Liver (tissue), 9 donors: ENCODE results near the gene ASIC5. TPM values are rescaled to one million over a fixed set of nuclear protein-coding genes. Genes with fewer than 3 reads are reported as not detected.
"Not testable (repeated sequence)": the region's sequence is repeated elsewhere in the genome, so short reads cannot be mapped to it uniquely, and the experiment has no call there.

Experiments used
- DNase-seq: peaks from one replicate; pipeline ENCODE4 v3.0.0-alpha.2; 2017; ENCODE audit warnings: low spot score
- H3K27ac ChIP-seq, 2 donors: one replicate each; pipeline ENCODE4 v1.7.0; 2013; ENCODE audit warnings: inconsistent platforms in 2 of 2, low read length in 2 of 2, control low read depth in 1 of 2, low read depth in 1 of 2, mild to moderate bottlenecking in 1 of 2
- H3K27me3 ChIP-seq, 4 donors: one replicate each; pipeline versions ENCODE4 v1.6.1 to v1.7.0; 2013; ENCODE audit warnings: low read length in 3 of 4, inconsistent platforms in 1 of 4, mild to moderate bottlenecking in 1 of 4, moderate library complexity in 1 of 4; ENCODE audit not compliant: control insufficient read depth in 4 of 4, insufficient read depth in 4 of 4
- H3K36me3 ChIP-seq, 4 donors: one replicate each; pipeline versions ENCODE4 v1.6.1 to v1.7.0; 2013; ENCODE audit warnings: low read length in 3 of 4, mild to moderate bottlenecking in 3 of 4, low read depth in 1 of 4, moderate library complexity in 1 of 4; ENCODE audit not compliant: control insufficient read depth in 4 of 4, insufficient read depth in 3 of 4
- H3K4me1 ChIP-seq, 4 donors: one replicate each; pipeline versions ENCODE4 v1.6.1 to v1.7.0; 2013; ENCODE audit warnings: low read length in 3 of 4, mild to moderate bottlenecking in 3 of 4, moderate library complexity in 1 of 4; ENCODE audit not compliant: control insufficient read depth in 4 of 4, insufficient read depth in 4 of 4
- H3K4me3 ChIP-seq, 3 donors: one replicate each; pipeline versions ENCODE4 v1.6.1 to v1.7.0; 2013; ENCODE audit warnings: low read length in 3 of 3, control low read depth in 1 of 3, low read depth in 1 of 3, mild to moderate bottlenecking in 1 of 3
- H3K9ac ChIP-seq, 2 donors: one replicate each; pipeline ENCODE4 v1.7.0; 2013; ENCODE audit warnings: low read length in 2 of 2, mild to moderate bottlenecking in 2 of 2, moderate library complexity in 2 of 2, control low read depth in 1 of 2, low read depth in 1 of 2
- H3K9me3 ChIP-seq, 4 donors: one replicate each; pipeline versions ENCODE4 v1.6.1 to v1.7.0; 2013; ENCODE audit warnings: low read length in 3 of 4; ENCODE audit not compliant: control insufficient read depth in 4 of 4
- ATF3 ChIP-seq: IDR thresholded peaks from 2 replicates; pipeline ENCODE4 v1.6.1; 2016; ENCODE audit warnings: antibody characterized with exemption
- EGR1 ChIP-seq, 2 donors: IDR thresholded peaks; 2 replicates each; pipeline ENCODE4 v1.6.1; 2016 to 2018; ENCODE audit warnings: antibody characterized with exemption in 2 of 2, low read depth in 2 of 2
- FOXA1 ChIP-seq: IDR thresholded peaks from 2 replicates; pipeline ENCODE4 v1.6.1; 2016; ENCODE audit warnings: antibody characterized with exemption
- FOXA2 ChIP-seq: IDR thresholded peaks from 2 replicates; pipeline ENCODE4 v1.6.1; 2016; ENCODE audit warnings: antibody characterized with exemption
- GABPA ChIP-seq, 2 donors: IDR thresholded peaks in 1 of 2; conservative IDR thresholded peaks in 1 of 2; 2 replicates each; pipeline ENCODE4 v1.6.1; 2016; ENCODE audit warnings: antibody characterized with exemption in 2 of 2, mild to moderate bottlenecking in 1 of 2, moderate library complexity in 1 of 2
- HNF4A ChIP-seq, 2 donors: conservative IDR thresholded peaks; 2 replicates each; pipeline ENCODE4 v1.6.1; 2016; ENCODE audit warnings: antibody characterized with exemption in 2 of 2, mild to moderate bottlenecking in 2 of 2
- HNF4G ChIP-seq: IDR thresholded peaks from 2 replicates; pipeline ENCODE4 v1.6.1; 2016; ENCODE audit warnings: antibody characterized with exemption
- JUND ChIP-seq, 2 donors: IDR thresholded peaks; 2 replicates each; pipeline ENCODE4 v1.6.1; 2016; ENCODE audit warnings: antibody characterized with exemption in 2 of 2
- MAX ChIP-seq: IDR thresholded peaks from 2 replicates; pipeline ENCODE4 v1.6.1; 2016; ENCODE audit warnings: antibody characterized with exemption
- NR2F2 ChIP-seq: IDR thresholded peaks from 2 replicates; pipeline ENCODE4 v1.6.1; 2016; ENCODE audit warnings: antibody characterized with exemption
- REST ChIP-seq: IDR thresholded peaks from 2 replicates; pipeline ENCODE4 v1.6.1; 2016; ENCODE audit warnings: antibody characterized with exemption, mild to moderate bottlenecking
- RXRA ChIP-seq, 2 donors: IDR thresholded peaks; 2 replicates each; pipeline ENCODE4 v1.6.1; 2017 to 2018; ENCODE audit warnings: antibody characterized with exemption in 2 of 2, mild to moderate bottlenecking in 1 of 2
- SP1 ChIP-seq: IDR thresholded peaks from 2 replicates; pipeline ENCODE4 v1.6.1; 2018; ENCODE audit warnings: antibody characterized with exemption, mild to moderate bottlenecking
- YY1 ChIP-seq: IDR thresholded peaks from 2 replicates; pipeline ENCODE4 v1.6.1; 2016; ENCODE audit warnings: antibody characterized with exemption, mild to moderate bottlenecking
- WGBS: extraction: QIAGEN DNeasy Blood & Tissue Kit; methylation state at CpG from one replicate; pipeline ENCODE4 v1.1.7; 2013; 5-methylcytosine and 5-hydroxymethylcytosine counted together
- polyA plus RNA-seq, 2 donors: library from polyadenylated mRNA; stranded (reverse) in 1 of 2; unstranded in 1 of 2; fragments of 200-250 nt in 1 of 2; fragments of >200 nt in 1 of 2; fragmentation: Nextera tagmentation in 1 of 2; extraction: Ambion mirVana in 1 of 2; gene quantifications; one replicate each; pipeline versions ENCODE4 v1.2.1 to v1.2.3, GENCODE V29; 2013 to 2015
- total RNA-seq, 2 donors: library from RNA; depleted of rRNA; stranded (reverse); fragments of >200 nt; gene quantifications; one replicate each; pipeline ENCODE4 v1.2.3, GENCODE V29; 2014
- TF ChIP-seq, protein P1 (sequence below): IDR thresholded peaks from 2 replicates; pipeline ENCODE4 v1.6.1; 2016; ENCODE audit warnings: antibody characterized with exemption
- TF ChIP-seq, protein P2 (sequence below): fragments of 150-350 bp; IDR thresholded peaks from 2 replicates; pipeline ENCODE4 v1.5.1; 2017; ENCODE audit warnings: improper control_type of control experiment, low read depth, low read length; ENCODE audit not compliant: missing input control
- donor health status: healthy.
- donor health status: healthy.
- donor health status: healthy.
- donor health status: healthy.
- donor health status: healthy.

ASIC5 gene
- total and polyA plus RNA-seq, 4 donors: not detected

DNA sequence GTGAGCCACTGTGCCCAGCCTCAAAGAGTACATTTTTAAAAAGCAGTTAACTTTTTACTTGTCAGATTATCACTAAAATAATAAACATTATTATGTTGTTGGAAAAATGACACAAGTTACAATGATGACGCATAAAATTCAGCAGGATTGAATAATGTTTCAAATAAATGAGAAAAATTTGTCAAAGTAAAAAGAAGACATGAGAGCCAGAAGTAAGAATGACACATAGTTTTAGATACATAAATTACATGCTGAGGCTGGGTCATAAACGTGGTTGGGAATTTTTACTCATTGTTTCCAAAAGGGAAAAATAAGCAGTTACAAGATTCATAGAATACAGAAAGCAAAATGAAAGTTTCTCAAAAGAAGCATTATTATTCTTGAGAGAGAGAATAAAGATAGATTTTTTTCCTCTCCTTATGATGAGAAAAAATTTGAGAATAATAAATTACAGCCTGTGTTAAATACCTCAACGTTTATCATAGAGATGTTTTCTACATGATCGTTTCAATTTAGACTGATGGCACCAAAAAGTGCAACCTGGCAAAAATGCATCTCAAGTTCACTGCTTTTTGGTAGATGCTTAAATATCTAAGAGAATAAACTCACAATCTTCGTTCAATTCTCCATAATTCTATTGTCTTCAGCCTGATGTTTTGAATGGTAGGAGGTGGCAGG is 66.8 kb downstream of the ASIC5 start:
- H3K4me1 ChIP-seq: peaks cover 0 to 8% (median 5%) of the 10 kb centered on the region in 4 donors
- 87% methylated on average over 5 of the region's 5 CpGs for WGBS
- no peak overlapping the region for H3K9ac ChIP-seq
- H3K4me3 ChIP-seq: no peak overlapping the region
- TF ChIP-seq YY1 (no peak), FOXA1 (no peak), MAX (no peak), HNF4A (conservative IDR thresholded peaks at IDR 0.05) (no peak), SP1 (no peak), FOXA2 (no peak), HNF4G (no peak), JUND (IDR thresholded peaks at IDR 0.05) (no peak), NR2F2 (no peak), REST (no peak), GABPA (IDR thresholded peaks at IDR 0.05 in 1 of 2, conservative IDR thresholded peaks at IDR 0.05 in 1 of 2) (no peak), ATF3 (no peak), RXRA (IDR thresholded peaks at IDR 0.05) (no peak), EGR1 (IDR thresholded peaks at IDR 0.05; ENCODE audit: low read depth in 2 of 2) (no peak)
- TF ChIP-seq, protein P1, sequence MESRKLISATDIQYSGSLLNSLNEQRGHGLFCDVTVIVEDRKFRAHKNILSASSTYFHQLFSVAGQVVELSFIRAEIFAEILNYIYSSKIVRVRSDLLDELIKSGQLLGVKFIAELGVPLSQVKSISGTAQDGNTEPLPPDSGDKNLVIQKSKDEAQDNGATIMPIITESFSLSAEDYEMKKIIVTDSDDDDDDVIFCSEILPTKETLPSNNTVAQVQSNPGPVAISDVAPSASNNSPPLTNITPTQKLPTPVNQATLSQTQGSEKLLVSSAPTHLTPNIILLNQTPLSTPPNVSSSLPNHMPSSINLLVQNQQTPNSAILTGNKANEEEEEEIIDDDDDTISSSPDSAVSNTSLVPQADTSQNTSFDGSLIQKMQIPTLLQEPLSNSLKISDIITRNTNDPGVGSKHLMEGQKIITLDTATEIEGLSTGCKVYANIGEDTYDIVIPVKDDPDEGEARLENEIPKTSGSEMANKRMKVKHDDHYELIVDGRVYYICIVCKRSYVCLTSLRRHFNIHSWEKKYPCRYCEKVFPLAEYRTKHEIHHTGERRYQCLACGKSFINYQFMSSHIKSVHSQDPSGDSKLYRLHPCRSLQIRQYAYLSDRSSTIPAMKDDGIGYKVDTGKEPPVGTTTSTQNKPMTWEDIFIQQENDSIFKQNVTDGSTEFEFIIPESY: no peak
- TF ChIP-seq, protein P2, sequence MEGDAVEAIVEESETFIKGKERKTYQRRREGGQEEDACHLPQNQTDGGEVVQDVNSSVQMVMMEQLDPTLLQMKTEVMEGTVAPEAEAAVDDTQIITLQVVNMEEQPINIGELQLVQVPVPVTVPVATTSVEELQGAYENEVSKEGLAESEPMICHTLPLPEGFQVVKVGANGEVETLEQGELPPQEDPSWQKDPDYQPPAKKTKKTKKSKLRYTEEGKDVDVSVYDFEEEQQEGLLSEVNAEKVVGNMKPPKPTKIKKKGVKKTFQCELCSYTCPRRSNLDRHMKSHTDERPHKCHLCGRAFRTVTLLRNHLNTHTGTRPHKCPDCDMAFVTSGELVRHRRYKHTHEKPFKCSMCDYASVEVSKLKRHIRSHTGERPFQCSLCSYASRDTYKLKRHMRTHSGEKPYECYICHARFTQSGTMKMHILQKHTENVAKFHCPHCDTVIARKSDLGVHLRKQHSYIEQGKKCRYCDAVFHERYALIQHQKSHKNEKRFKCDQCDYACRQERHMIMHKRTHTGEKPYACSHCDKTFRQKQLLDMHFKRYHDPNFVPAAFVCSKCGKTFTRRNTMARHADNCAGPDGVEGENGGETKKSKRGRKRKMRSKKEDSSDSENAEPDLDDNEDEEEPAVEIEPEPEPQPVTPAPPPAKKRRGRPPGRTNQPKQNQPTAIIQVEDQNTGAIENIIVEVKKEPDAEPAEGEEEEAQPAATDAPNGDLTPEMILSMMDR: no peak
- DNase-seq: no peak
- H3K27me3 ChIP-seq: no peaks in the 10 kb centered on the region
- H3K36me3 ChIP-seq: no peaks in the 10 kb centered on the region
- no peak overlapping the region for H3K27ac ChIP-seq
- H3K9me3 ChIP-seq: no peaks in the 10 kb centered on the region

DNA sequence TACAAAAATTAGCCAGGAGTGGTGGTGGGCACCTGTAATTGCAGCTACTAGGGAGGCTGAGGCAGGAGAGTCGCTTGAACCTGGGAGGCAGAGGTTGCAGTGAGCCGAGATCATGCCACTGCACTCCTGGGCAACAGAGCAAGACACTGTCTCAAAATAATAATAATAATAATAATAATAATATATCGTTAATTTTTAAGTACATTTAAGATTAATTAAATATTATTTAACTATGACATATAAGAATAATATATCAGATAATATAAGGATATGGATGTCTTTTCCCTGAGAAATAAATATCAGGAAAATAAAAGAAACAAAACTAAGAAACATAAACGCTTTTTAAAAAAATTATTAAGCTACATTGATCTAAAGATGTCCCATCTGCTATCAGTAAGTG is 68.5 kb downstream of the ASIC5 start:
- H3K4me3 ChIP-seq, DNase-seq, H3K27me3 ChIP-seq, H3K27ac ChIP-seq, H3K9ac ChIP-seq, H3K36me3 ChIP-seq, H3K9me3 ChIP-seq: not testable (repeated sequence)
- 97% methylated on average over 4 of the region's 4 CpGs for WGBS
- H3K4me1 ChIP-seq: peaks cover 0 to 10% (median 5%) of the 10 kb centered on the region in 4 donors
